PC-3 (cell line): ENCODE results near the gene SPATS2.

ENCODE experiments used
- CTCF ChIP-seq: fragments of 300-600 bp; sonication (generic); conservative IDR thresholded peaks from 2 replicates; pipeline ENCODE4 v1.5.1; 2017; ENCODE audit warnings: antibody characterized with exemption, low read depth, mild to moderate bottlenecking, low read length
- EZH2 ChIP-seq: fragments of 300-600 bp; sonication (generic); IDR thresholded peaks from one replicate; pipeline ENCODE4 v1.6.1; 2017; ENCODE audit warnings: antibody characterized with exemption, mild to moderate bottlenecking, low read length; ENCODE audit not compliant: unreplicated experiment
- EZH2phosphoT487 ChIP-seq: fragments of 300-600 bp; sonication (generic); IDR thresholded peaks from 2 replicates; pipeline ENCODE4 v1.6.1; 2018; ENCODE audit warnings: mild to moderate bottlenecking, antibody characterized with exemption, low read length, borderline replicate concordance

GRCh38 chr12:49521389-49521788 lies 154.1 kb downstream of the SPATS2 start:
- TF ChIP-seq CTCF (no peak), EZH2 (no peak), EZH2phosphoT487 (no peak)
